HG03558 (cell line): Measurements from ENCODE around the gene C17orf75.

Experiments used
- ATAC-seq: cut with Tn5 transposase; IDR thresholded peaks from one replicate; pipeline ENCODE4 v1.9.1; 2021; ENCODE audit warnings: moderate number of reproducible peaks; ENCODE audit not compliant: unreplicated experiment; ENCODE audit errors: extremely low read depth

The C17orf75 gene

DNA sequence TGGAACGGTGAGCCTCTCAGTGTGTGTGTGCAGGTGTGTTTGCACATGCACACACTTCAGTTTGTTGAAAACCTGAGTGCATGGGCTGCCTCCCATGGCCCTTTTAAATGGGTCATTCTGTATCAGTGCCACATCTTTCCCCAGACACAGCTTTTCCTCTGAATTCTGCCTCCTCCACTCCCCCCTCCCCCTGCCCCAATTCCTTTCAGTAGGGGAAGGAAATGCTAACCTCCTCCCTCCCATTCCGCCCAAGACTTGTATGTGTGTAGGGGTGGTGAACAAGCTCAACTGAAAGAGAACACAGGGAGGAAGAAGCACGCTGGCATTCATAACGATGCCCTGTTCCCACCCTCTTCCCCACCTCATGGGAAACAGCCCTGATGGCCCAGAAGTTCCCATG, 34.3 kb downstream of the C17orf75 start:
- ATAC-seq = no peak

DNA sequence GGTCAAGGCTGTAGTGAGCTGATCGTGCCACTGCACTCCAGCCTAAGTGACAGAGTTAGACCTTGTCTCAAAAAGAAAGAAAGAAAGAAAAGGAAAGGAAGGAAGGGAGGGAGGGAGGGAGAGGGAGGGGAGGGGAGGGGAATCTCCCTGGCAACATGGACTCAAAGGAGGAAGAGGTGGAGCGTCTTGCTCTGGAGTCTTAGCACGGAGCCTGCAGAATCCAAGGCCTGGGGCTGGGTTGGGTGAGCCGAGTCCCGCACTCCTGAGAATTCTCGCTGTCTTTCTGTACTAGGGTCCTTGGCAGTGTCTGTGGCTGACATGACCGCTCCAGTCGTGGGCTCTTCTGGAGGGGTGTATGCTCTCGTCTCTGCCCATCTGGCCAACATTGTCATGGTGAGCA, 36.9 kb downstream of the C17orf75 start:
- ATAC-seq = no peak

- ATAC-seq = no peak
Observed at GRCh38 chr17:32303781-32304288, 38.1 kb downstream of the C17orf75 start.

DNA sequence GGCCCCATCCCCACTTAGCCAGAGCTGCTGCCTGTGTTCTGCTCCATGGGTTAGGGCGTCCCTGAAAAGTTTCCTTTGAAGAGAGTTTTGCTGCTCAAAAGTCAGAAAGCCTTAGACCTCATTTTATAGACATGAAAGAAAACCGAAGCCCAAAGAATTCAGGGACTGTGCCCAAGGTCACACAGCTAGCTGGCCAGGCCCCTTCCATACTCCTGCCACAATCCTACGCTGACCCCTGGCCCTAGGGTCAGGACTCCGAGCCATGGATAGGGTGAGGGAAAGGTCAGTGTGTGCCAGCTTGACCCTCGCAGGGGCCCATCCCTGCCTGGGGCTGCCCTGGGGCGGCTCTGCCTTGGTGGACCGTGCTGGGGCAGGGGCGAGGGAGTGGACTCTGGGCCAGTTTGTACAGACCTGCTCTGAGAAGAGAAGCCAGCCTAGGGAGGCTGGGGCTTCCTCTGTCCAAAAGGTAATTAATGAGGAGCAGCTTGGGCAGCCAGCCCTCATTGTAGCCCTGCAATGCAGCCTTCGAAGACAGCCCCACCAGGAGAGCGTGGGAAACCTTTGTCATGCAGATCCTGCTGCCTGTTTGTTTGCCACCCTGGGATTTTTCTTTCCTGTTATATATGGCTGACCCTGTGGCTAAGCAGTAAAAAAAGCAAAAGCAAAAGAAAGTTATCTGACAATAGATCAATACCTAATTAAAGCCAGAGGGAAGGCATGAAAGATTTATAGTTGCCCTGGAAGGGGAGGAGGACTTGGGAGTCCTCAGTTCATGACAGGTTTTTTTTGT, 38.9 kb downstream of the C17orf75 start:
- ATAC-seq = no peak

DNA sequence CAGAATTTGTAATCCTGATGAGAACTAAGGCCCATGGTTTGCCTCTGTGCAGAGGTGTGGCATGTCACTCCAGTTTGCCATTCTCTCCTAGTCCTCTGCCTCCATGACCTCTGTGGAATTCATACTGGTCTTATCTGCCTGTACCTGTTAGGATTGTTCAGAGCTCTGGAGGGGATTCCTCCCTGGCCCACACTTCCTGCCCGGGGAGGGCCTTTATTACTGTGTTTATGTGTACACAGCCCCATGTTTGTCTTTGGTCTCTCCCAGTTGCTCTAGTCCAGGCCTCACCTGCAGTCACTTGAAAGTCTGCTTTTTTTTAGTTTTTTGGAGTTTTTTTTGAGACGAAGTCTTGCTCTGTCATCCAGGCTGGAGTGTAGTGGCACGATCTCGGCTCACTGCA, 39.9 kb downstream of the C17orf75 start:
- no peak for ATAC-seq

GRCh38 chr17:32299580-32300164, 42.3 kb downstream of the C17orf75 start:
- no peak for ATAC-seq

DNA sequence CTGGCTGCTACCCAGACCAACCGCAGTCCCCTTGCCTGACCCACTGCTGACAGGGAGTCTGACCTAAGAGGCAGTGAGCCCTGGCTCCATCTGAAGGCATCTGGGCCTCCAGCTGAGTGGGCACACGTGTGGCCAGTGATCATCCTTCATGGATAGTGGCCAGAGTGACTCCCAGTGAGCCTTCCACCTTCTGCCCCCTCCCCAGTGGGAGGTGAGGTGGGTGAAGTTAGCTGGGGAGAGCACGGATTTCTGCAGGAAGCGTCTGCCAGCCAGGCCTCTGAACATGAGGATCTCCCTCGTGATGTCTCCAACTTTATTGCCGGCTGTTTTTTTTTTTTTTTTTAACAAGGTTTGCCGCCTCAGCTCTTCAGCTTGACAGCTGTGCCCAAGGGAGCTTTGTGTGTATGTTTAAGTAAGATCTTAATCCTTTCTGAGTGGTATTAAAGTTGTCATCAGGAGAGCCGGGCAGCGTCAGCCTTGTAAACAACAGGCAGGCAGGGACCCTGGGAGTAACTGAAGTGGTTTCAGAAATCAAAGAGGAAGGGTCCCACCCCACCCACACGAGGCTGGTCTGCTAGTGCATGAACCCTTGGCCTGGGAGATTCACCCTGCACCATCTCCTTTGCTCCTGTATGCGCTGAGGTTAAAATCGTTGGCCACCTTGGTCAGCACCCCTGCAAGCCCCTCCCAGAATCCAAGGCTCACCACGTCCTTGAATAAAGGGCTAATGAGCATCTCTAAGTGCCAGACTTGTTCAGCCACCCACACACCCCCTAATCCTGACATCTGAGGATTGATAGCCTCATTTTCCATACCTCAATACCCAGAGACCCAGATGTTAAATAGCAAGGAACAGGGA, 43.0 kb downstream of the C17orf75 start:
- ATAC-seq = no peak

DNA sequence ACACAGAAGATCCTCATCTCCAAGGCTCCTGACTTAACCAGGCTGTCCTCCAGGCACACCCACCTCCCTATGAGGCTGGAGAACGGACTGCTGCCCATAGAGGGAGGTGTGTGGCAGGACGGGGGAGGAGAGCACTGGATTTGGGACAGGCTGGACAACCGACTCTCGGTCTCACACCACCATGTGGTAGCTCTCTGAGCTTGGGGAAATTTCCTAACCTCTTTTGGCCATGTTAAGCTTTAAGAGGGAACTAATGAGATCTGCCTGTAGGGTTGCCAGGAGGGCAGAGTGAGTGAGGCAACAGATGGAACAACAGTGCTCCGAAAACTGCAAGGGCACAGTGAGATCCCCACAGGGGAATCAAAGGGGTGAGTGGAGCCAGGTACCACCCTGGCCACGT, 43.7 kb downstream of the C17orf75 start:
- no peak for ATAC-seq

GRCh38 chr17:32297860-32298259, 44.1 kb downstream of the C17orf75 start:
- ATAC-seq = no peak

DNA sequence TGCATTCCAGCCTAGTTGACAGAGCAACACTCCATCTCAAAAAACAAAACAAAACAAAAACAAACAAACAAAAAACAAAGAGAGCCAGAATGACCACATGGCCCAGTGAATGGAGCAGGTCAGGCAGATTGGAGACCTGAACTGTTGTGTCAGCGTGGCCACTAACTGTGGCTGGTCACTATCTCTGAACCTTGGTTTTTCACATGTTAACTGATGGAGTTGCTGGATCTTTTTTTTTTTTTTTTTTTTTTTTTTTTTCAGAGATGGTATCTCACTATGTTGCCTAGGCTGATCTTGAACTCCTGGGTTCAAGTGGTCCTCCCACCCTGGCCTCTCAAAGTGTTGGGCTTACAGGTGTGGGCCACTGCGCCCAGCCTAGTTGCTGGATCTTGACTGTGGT, 44.5 kb downstream of the C17orf75 start:
- no peak for ATAC-seq

DNA sequence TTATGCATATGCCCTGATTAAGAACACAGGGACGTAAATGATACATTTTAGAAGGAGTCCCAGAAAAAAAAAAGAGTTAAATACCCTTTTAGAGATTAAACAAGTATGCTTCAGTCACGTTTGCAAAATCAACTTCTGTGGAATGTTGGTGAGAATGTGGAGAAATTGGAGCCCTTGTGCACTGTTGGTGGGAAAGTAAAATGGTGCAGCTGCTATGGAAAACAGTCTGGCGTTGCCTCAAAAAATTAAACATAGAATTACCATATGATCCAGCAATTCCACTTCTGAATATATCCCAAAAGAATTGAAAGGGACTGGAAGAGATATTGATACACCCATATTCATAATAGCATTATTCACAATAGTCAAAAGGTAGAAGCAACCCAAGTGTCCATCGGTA, 49.9 kb downstream of the C17orf75 start:
- ATAC-seq = no peak

- no peak for ATAC-seq
Observed at GRCh38 chr17:32289471-32290070, 52.4 kb downstream of the C17orf75 start.

- no peak for ATAC-seq
Observed at GRCh38 chr17:32288615-32289014, 53.4 kb downstream of the C17orf75 start.

DNA sequence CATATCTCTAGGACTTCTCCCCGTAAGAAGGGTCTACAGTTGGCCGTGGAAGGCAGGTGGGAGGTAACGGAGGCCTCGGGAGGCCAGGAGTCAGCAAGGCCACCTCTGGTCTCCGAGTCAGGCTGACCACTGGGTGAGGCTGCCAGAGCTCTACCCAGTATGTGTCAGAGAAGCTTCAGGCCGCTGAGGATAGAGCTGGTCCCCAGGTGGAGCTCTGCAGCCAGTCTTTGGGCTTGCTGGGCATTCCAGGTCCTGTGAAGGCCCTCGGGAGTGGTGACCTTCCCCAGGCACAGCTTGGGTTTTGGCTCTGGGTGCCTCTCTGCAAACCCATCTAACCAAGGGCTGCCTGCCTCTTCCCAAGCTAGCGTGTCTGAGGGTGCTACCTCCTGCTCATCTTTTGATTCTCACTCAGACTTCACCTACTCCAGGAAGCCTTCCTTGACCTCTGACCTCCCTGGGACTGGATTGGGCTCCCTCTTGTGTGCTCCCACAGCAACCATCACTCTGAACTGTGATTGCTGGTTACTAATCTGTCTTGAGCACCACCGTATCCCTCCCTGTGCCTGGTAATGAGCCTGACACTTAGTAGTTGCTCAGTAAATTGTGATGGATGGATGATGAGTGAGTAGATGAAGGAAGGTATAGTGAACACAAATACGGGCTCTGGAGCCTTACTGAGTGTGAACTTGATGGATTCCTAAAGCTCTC, 54.0 kb downstream of the C17orf75 start:
- ATAC-seq = no peak

- ATAC-seq = no peak
Observed at GRCh38 chr17:32286518-32286900, 55.5 kb downstream of the C17orf75 start.

- no peak for ATAC-seq
Observed at GRCh38 chr17:32285746-32286517, 56.0 kb downstream of the C17orf75 start.

GRCh38 chr17:32285306-32285705, 56.7 kb downstream of the C17orf75 start:
- no peak for ATAC-seq

GRCh38 chr17:32283745-32284201, 58.2 kb downstream of the C17orf75 start:
- ATAC-seq = no peak

DNA sequence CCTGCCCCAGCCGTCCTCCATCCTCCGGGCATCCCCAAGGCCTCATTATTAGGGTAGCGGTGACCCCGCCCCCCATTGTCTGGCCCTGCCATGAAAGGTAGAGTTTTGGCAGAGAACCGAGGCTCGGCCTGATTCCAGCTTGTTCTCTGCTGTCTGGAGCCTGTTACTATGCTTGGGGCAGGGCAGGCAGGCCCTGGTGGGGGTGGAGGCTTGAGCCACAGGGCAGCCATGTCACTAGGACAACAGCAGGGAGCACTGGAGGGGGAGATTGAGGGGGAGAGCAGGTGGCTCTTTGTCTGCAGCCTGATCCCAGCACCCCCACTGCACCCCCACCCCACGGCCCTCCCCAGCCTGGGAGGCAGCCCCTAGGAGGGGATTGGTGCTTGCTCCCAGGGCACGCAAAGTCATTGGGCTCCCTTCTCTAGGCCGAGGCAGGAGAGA, 60.9 kb downstream of the C17orf75 start:
- no peak for ATAC-seq
